K562 (cell line): Measurements from ENCODE around the gene PROM2. TPM values are rescaled to one million over a fixed set of nuclear protein-coding genes. Genes with fewer than 3 reads are reported as not detected.

Experiments
- ATAC-seq: fragments of 200-7000 bp; cut with Tn5 transposase; 3 replicates; pipeline ENCODE4 v1.9.1; 2020; ENCODE audit warnings: moderate library complexity
- BruUV-seq: library from RNA; stranded (reverse); fragments of 400-500 nt; replicated peaks from 2 replicates; lab custom pipeline; 2021; lab: Mats Ljungman, UMichigan
- CTCF ChIA-PET: fragments of 300-600 bp; formaldehyde crosslinking; extraction: SDS; loops from one replicate; lab custom pipeline; 2021; ENCODE audit warnings: low intra/inter-chr PET ratio; lab: Yijun Ruan, JAX
- POLR2A ChIA-PET: fragments of 300-600, 350-650 bp; sonication (Branson Sonifier 250); formaldehyde crosslinking; extraction: SDS; loops from one replicate; lab custom pipeline; 2021; ENCODE audit warnings: antibody characterized with exemption, inconsistent platforms; lab: Yijun Ruan, JAX
- DNase-seq, 4 experiments: peaks; one replicate each; pipeline versions ENCODE4 v3.0.0 to v3.0.0-alpha.2; 2011 to 2018; ENCODE audit warnings: low spot score in 3 of 4, mixed read lengths in 3 of 4; ENCODE audit errors: extremely low read depth in 1 of 4
- FAIRE-seq: peaks from 2 replicates; lab custom pipeline; 2011; peaks lifted over from hg19 to GRCh38; lab: Jason Lieb, UNC
- H2AFZ ChIP-seq: 2 replicates; pipeline ENCODE4 v1.6.0; 2011; ENCODE audit warnings: low read depth, low read length, control low read depth, inconsistent platforms
- H3K27ac ChIP-seq: fragments of 200-600 bp; 3 replicates; pipeline ENCODE4 v1.8.0; 2011; ENCODE audit warnings: low read depth, mild to moderate bottlenecking, control low read depth, inconsistent platforms, low read length, moderate library complexity, mixed read lengths; ENCODE audit errors: extremely low read depth
- H3K27me3 ChIP-seq, 2 experiments: fragments of 300-600 bp in 1 of 2; 2 replicates in 1 of 2; 3 replicates in 1 of 2; pipeline versions ENCODE4 v1.6.0 to v1.8.0; 2011; ENCODE audit warnings: inconsistent platforms in 2 of 2, low read length in 2 of 2, mild to moderate bottlenecking in 1 of 2, mixed read lengths in 1 of 2, moderate library complexity in 1 of 2; ENCODE audit not compliant: control insufficient read depth in 2 of 2, insufficient read depth in 2 of 2
- H3K36me3 ChIP-seq: fragments of 300-600 bp; 3 replicates; pipeline ENCODE4 v1.8.0; 2011; ENCODE audit warnings: mild to moderate bottlenecking, low read length, inconsistent platforms; ENCODE audit not compliant: control insufficient read depth, insufficient read depth
- H3K4me1 ChIP-seq, 2 experiments: fragments of 200-600 bp in 1 of 2; replicated peaks in 1 of 2; 2 replicates in 1 of 2; 3 replicates in 1 of 2; pipeline versions ENCODE4 v1.5.1 to v1.8.0; 2011; ENCODE audit warnings: inconsistent platforms in 2 of 2, low read length in 2 of 2, mild to moderate bottlenecking in 1 of 2, mixed read lengths in 1 of 2, moderate library complexity in 1 of 2; ENCODE audit not compliant: control insufficient read depth in 2 of 2, insufficient read depth in 2 of 2
- H3K4me2 ChIP-seq: 2 replicates; pipeline ENCODE4 v1.6.1; 2011; ENCODE audit warnings: low read length, control low read depth, inconsistent platforms, mixed read lengths; ENCODE audit not compliant: insufficient read depth
- H3K4me3 ChIP-seq: fragments of 200-600 bp; sonication (generic), shearing (Covaris generic); 2 replicates; pipeline ENCODE4 v1.5.1; 2016; ENCODE audit warnings: control low read depth, inconsistent platforms
- H3K79me2 ChIP-seq: fragments of 200-600 bp; 3 replicates; pipeline ENCODE4 v1.8.0; 2011; ENCODE audit warnings: low read length, inconsistent platforms; ENCODE audit not compliant: control insufficient read depth, insufficient read depth
- H3K9ac ChIP-seq, 2 experiments: 2 replicates each; pipeline versions ENCODE4 v1.6.0 to v1.6.1; 2011; ENCODE audit warnings: low read depth in 2 of 2, low read length in 2 of 2, control low read depth in 1 of 2, inconsistent platforms in 1 of 2, mild to moderate bottlenecking in 1 of 2, mixed read lengths in 1 of 2; ENCODE audit not compliant: insufficient read depth in 1 of 2
- H3K9me1 ChIP-seq: one replicate; pipeline ENCODE4 v1.6.0; 2011; ENCODE audit warnings: inconsistent platforms, mild to moderate bottlenecking, low read length, moderate library complexity; ENCODE audit not compliant: control insufficient read depth, insufficient read depth
- H3K9me3 ChIP-seq: replicated peaks from 2 replicates; pipeline ENCODE4 v1.5.1; 2011; ENCODE audit warnings: low read depth, low read length, inconsistent platforms; ENCODE audit not compliant: control insufficient read depth, insufficient read depth
- H4K20me1 ChIP-seq: replicated peaks from 2 replicates; pipeline ENCODE4 v1.6.1; 2011; ENCODE audit warnings: low read length, inconsistent platforms, mixed read lengths; ENCODE audit not compliant: control insufficient read depth, insufficient read depth
- BHLHE40 ChIP-seq: IDR thresholded peaks from 2 replicates; pipeline ENCODE4 v1.6.1; 2011; ENCODE audit warnings: low read length, improper control_type of control experiment
- CREB5 ChIP-seq: fragments of 250-450 bp; sonication (Bioruptor Pico); IDR thresholded peaks from 2 replicates; pipeline ENCODE4 v1.5.0; 2020; ENCODE audit warnings: mild to moderate bottlenecking
- CREBBP ChIP-seq: IDR thresholded peaks from one replicate; pipeline ENCODE4 v1.6.1; 2012; ENCODE audit warnings: low read depth, mild to moderate bottlenecking, control low read depth, inconsistent platforms, low read length
- HDAC3 ChIP-seq: fragments of 450-650 bp; IDR thresholded peaks from 2 replicates; pipeline ENCODE4 v1.6.1; 2018; ENCODE audit warnings: borderline replicate concordance, mild to moderate bottlenecking, moderate library complexity; ENCODE audit not compliant: partially characterized antibody
- HMGN3 ChIP-seq: IDR thresholded peaks from 2 replicates; pipeline ENCODE4 v1.6.1; 2011; ENCODE audit warnings: borderline replicate concordance, low read depth, mild to moderate bottlenecking, mixed read lengths, low read length; ENCODE audit not compliant: insufficient read length; ENCODE audit errors: extremely low read depth
- ILF3 ChIP-seq: fragments of 450-650 bp; IDR thresholded peaks from 2 replicates; pipeline ENCODE4 v1.6.1; 2018; ENCODE audit warnings: antibody characterized with exemption, mild to moderate bottlenecking, moderate library complexity, borderline replicate concordance
- MCM2 ChIP-seq: fragments of 450-650 bp; IDR thresholded peaks from 2 replicates; pipeline ENCODE4 v1.6.1; 2017; ENCODE audit warnings: low read depth, mild to moderate bottlenecking
- NFE2L1 ChIP-seq: fragments of 450-650 bp; IDR thresholded peaks from 2 replicates; pipeline ENCODE4 v1.6.1; 2016; ENCODE audit warnings: missing genetic modification characterization, low read depth, mild to moderate bottlenecking, missing compliant biosample characterization, moderate library complexity, borderline replicate concordance
- NRF1 ChIP-seq, 2 experiments: fragments of 450-650 bp; IDR thresholded peaks in 1 of 2; conservative IDR thresholded peaks in 1 of 2; 2 replicates each; pipeline ENCODE4 v1.6.1; 2014; ENCODE audit warnings: mild to moderate bottlenecking in 2 of 2
- PML ChIP-seq: IDR thresholded peaks from 2 replicates; pipeline ENCODE4 v1.6.1; 2012; ENCODE audit warnings: low read length, inconsistent platforms
- POLR2G ChIP-seq: fragments of 200-400 bp; formaldehyde crosslinking; IDR thresholded peaks from 2 replicates; pipeline ENCODE4 v1.6.1; 2017; ENCODE audit warnings: low read depth, mild to moderate bottlenecking, antibody characterized with exemption, low read length, moderate library complexity
- RBM14 ChIP-seq: fragments of 200-400 bp; formaldehyde crosslinking; IDR thresholded peaks from 2 replicates; pipeline ENCODE4 v1.6.1; 2018; ENCODE audit warnings: low read depth, mild to moderate bottlenecking, low read length, moderate library complexity, borderline replicate concordance; ENCODE audit not compliant: insufficient read depth
- STAT5B ChIP-seq: fragments of 250-450 bp; sonication (Bioruptor Pico); IDR thresholded peaks from 2 replicates; pipeline ENCODE4 v1.8.0; 2021; ENCODE audit warnings: mild to moderate bottlenecking, inconsistent platforms
- TCFL5 ChIP-seq: fragments of 250-450 bp; sonication (Bioruptor Pico); conservative IDR thresholded peaks from 2 replicates; pipeline ENCODE4 v1.6.1; 2021; ENCODE audit warnings: mild to moderate bottlenecking, moderate library complexity, matching md5 sums
- ZBTB34 ChIP-seq: fragments of 250-450 bp; sonication (Bioruptor Pico); IDR thresholded peaks from 2 replicates; pipeline ENCODE4 v1.8.0; 2021; ENCODE audit warnings: mild to moderate bottlenecking, moderate library complexity
- WGBS: fragments of 100-300 bp; shearing (Covaris generic); methylation state at CpG from one replicate; pipeline ENCODE4 v1.1.6; 2016; ENCODE audit warnings: low coverage, mixed read lengths; ENCODE audit not compliant: insufficient coverage; ENCODE audit errors: missing lambda C conversion rate; 5-methylcytosine and 5-hydroxymethylcytosine counted together
- in situ Hi-C: fragments of 300-500 bp; cut with MboI; formaldehyde crosslinking; loops from 4 replicates; pipeline ENCODE4 v1.15.0; 2018; ENCODE audit warnings: inconsistent platforms, mixed read lengths
- intact Hi-C: fragments of 100-400 bp; cut with micrococcal nuclease; formaldehyde crosslinking; loops from 2 replicates; pipeline ENCODE4 v1.14.2; 2022
- polyA plus RNA-seq, 8 experiments: library from polyadenylated mRNA; depleted of rRNA in 4 of 8; stranded (reverse) in 5 of 8; unstranded in 3 of 8; fragments of >200 nt; fragmentation: Nextera tagmentation in 2 of 8; fragmentation: Illumina TruSeq in 1 of 8; extraction: Ambion mirVana in 2 of 8; extraction: Trizol in 1 of 8; gene quantifications; 2 replicates each; pipeline versions ENCODE4 v1.2.1 to v1.2.3, GENCODE V29; 2011 to 2014; ENCODE audit warnings: inconsistent platforms in 1 of 8, missing spikeins in 1 of 8
- total RNA-seq, 7 experiments: library from RNA; depleted of rRNA in 6 of 7; stranded (reverse); fragments of >200 nt in 6 of 7; fragmentation: Illumina TruSeq in 2 of 7; extraction: Trizol in 2 of 7; gene quantifications; 2 replicates each; pipeline versions ENCODE4 v1.2.1 to v1.2.3, GENCODE V29; 2011 to 2021; ENCODE audit warnings: low replicate concordance in 1 of 7

Gene PROM2
- total and polyA plus RNA-seq, 9 of the 15 experiments (the other 6 are each of a cell fraction or from before 2014, with no cell fraction given), result not detected

- Histone ChIP-seq H3K4me2 (no peak overlapping the region), H3K4me3 (no peak overlapping the region), H3K9me1 (no peaks in the 10 kb centered on the region), H3K36me3 (no peaks in the 10 kb centered on the region), H3K9me3 (no peaks in the 10 kb centered on the region), H4K20me1 (peaks cover 9% of the 10 kb centered on the region), H3K27me3 (peaks cover 6 to 71% of the 10 kb centered on the region in 2 experiments; a peak in 4 of 5 replicates), H3K79me2 (no peaks in the 10 kb centered on the region), H3K27ac (no peak overlapping the region), H2AFZ (no peak overlapping the region), H3K4me1 (peaks cover 0 to 5% of the 10 kb centered on the region in 2 experiments; a peak in 1 of 5 replicates), H3K9ac (no peak overlapping the region)
- WGBS, result 7% methylated on average over 8 of the region's 11 CpGs
- ChIA-PET CTCF (interaction anchor here (1.1 to 1.3 kb wide), 2 partner anchors 83 to 292 kb away, joined by 3 to 6 read pairs; no protein-coding TSS in a partner anchor), POLR2A (no interaction called here)
- TF ChIP-seq MCM2, result no peak
- TF ChIP-seq RBM14, result no peak
- TF ChIP-seq STAT5B (CRISPR knock-in tag), result no peak
- no peak for TF ChIP-seq NRF1 (conservative IDR thresholded peaks at IDR 0.05 in 1 of 2, IDR thresholded peaks at IDR 0.05 in 1 of 2)
- TF ChIP-seq BHLHE40, result no peak
- no peak for TF ChIP-seq HMGN3
- no peak for TF ChIP-seq POLR2G
- TF ChIP-seq CREB5 (CRISPR knock-in tag), result no peak
- TF ChIP-seq NFE2L1 (tag), result no peak
- TF ChIP-seq PML, result no peak
- no peak for TF ChIP-seq ILF3
- no peak for TF ChIP-seq TCFL5
- TF ChIP-seq ZBTB34 (CRISPR knock-in tag), result no peak
- TF ChIP-seq CREBBP, result no peak
- no peak for TF ChIP-seq HDAC3
- FAIRE-seq (no peak), ATAC-seq (no peak), DNase-seq (no peak)
- BruUV-seq, result no TSS peak
- intact Hi-C loops, result no loop called here
- in situ Hi-C loops, result no loop called here
These were observed 40.3 kb downstream of the PROM2 start for GRCh38 chr2:95314598-95314963.
